Measurements from ENCODE around the gene ODF2L.

- TF ChIP-seq PRDM1 (tag by site-specific recombination; IDR thresholded peaks at IDR 0.05) (no peak), ZNF146 (tag by site-specific recombination; IDR thresholded peaks at IDR 0.05) (no peak), CTCF (tag by site-specific recombination; IDR thresholded peaks at IDR 0.05) (no peak), BCL6B (tag by site-specific recombination; IDR thresholded peaks at IDR 0.05) (no peak), ZNF133 (tag by site-specific recombination; IDR thresholded peaks at IDR 0.05) (no peak)
Measured at GRCh38 chr1:86362807-86363206, 33.3 kb downstream of the ODF2L start.
